CD4-positive, alpha-beta T cell treated with Interleukin-17A for 1 hour (primary cell): ENCODE data around the gene HDX.
"Not testable (repeated sequence)": the region's sequence is repeated elsewhere in the genome, so short reads cannot be mapped to it uniquely, and the experiment has no call there.

Experiments
- DNase-seq: peaks from one replicate; pipeline ENCODE4 v3.0.0-alpha.2; 2020

Gene HDX

DNA sequence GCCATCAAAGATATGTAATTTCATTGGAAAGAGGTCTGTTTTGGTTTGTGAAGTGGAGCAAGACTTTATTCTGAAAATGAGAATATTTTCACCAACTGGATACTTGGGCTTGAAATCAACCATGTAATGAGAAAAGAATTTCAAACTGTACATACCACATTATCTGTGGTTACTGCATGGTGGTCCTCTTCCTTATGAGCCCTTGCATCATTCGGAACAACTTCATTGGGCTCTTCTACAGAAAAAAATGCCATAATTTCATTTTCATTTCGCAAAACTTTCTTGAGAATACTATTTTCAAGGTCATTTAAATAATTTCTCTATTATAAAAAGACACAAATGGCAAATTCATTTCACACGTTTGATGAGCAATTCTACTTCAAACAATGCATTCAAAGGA lies 165.6 kb downstream of the HDX start:
- DNase-seq: no peak

- no peak for DNase-seq
Observed at GRCh38 chrX:84335121-84335520, 167.1 kb downstream of the HDX start.

GRCh38 chrX:84322083-84322827 lies 180.0 kb downstream of the HDX start:
- DNase-seq: no peak

DNA sequence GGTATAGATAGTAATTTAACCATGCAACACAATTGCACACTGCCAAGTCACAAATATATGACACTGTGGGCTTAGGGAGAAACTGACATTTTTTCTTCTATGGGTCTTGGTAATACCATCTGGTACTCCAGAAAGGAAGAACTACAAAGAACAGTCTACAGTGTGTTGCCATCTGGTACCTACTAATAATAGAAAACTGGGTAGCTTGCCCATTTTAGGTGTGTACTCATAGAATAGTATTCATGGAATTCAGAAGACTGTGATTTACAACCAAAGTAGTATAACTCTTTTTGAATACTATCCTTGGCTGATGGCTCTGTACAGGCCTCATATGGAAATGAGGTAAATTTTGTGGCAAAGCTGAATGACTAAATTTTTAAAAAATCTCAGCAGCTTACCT lies 181.6 kb downstream of the HDX start:
- DNase-seq: no peak

DNA sequence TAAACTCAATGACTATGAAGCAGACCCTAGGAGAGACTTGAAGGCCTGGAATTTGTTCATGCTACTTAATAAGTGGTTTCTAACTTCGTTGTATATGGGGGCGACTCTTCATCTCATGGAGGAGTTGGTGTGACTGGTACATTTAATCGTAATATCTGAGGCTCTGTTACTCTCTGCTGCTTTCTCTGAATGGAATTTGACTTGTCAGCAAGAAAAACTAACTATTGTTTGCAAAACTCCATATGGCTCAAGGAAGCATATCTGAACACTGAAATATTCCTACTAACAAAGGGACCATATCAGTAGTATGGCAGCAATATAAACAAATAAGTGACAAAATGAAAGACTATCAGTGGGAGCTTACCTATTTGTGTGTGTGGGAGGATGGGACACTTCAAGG lies 182.2 kb downstream of the HDX start:
- DNase-seq: no peak

- DNase-seq: no peak
Observed at GRCh38 chrX:84318661-84319060, 183.6 kb downstream of the HDX start.

DNA sequence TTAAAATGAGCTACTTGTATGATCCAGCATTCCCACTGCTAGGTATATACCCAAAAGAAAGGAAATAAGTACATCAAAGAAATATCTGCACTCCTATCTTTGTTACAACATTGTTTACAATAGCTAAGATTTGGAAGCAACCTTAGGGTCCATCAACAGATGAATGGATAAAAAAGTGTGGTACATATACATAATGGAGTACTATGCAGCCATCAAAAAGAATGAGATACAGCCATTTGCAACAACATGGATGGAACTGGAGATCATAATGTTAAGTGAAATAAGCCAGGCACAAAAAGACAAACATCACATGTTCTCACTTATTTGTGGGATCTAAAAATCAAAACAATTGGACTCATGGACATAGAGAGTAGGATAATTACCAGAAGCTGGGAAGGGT lies 186.3 kb downstream of the HDX start:
- not testable (repeated sequence) for DNase-seq
